AG08396 (cell line): ENCODE data around the gene CACNB1.
A peak's percentile ranks its signal among the peaks of the same experiment; 100 is the strongest.

Source experiments
- DNase-seq: peaks from one replicate; pipeline ENCODE4 v3.0.0; 2012; ENCODE audit warnings: low spot score, mixed read lengths

The CACNB1 gene

GRCh38 chr17:39197380-39198185 is at the start of gene CACNB1:
CACNB1 (minus strand) TSS chr17:39197669; CDS start chr17:39197495, 174 bp downstream.
- peak; percentile 91 for DNase-seq

- DNase-seq = peak; percentile 6
Measured at GRCh38 chr17:39246274-39246673, 48.8 kb upstream of the CACNB1 start.

- peak; percentile 73 for DNase-seq
Measured at GRCh38 chr17:39244600-39245570, 47.4 kb upstream of the CACNB1 start.

GRCh38 chr17:39244016-39244599 is 46.6 kb upstream of the CACNB1 start:
- DNase-seq = no peak

GRCh38 chr17:39243155-39243554 is 45.7 kb upstream of the CACNB1 start:
- DNase-seq = no peak

GRCh38 chr17:39240631-39241030 is 43.2 kb upstream of the CACNB1 start:
- DNase-seq = no peak

GRCh38 chr17:39239640-39240314 is 42.3 kb upstream of the CACNB1 start:
- DNase-seq = peak; percentile 28

- peak; percentile 24 for DNase-seq
Measured at GRCh38 chr17:39238311-39238972, 41.0 kb upstream of the CACNB1 start.

GRCh38 chr17:39237586-39237985 is 40.1 kb upstream of the CACNB1 start:
- no peak for DNase-seq

GRCh38 chr17:39236981-39237441 is 39.5 kb upstream of the CACNB1 start:
- no peak for DNase-seq

GRCh38 chr17:39236450-39236927 is 39.0 kb upstream of the CACNB1 start:
- no peak for DNase-seq

- DNase-seq = peak; percentile 65
Measured at GRCh38 chr17:39235555-39236449, 38.3 kb upstream of the CACNB1 start.

GRCh38 chr17:39231591-39232551 is 34.4 kb upstream of the CACNB1 start:
- peak; percentile 83 for DNase-seq

GRCh38 chr17:39231091-39231561 is 33.7 kb upstream of the CACNB1 start:
- DNase-seq = no peak

- no peak for DNase-seq
Measured at GRCh38 chr17:39230361-39230760, 32.9 kb upstream of the CACNB1 start.

GRCh38 chr17:39229274-39229913 is 31.9 kb upstream of the CACNB1 start:
- no peak for DNase-seq

GRCh38 chr17:39227364-39227919 is 30.0 kb upstream of the CACNB1 start:
- no peak for DNase-seq
